Lower leg skin (tissue), 3 donors: Measurements from ENCODE around the gene ABHD17B.

Source experiments
- CTCF ChIP-seq, 3 donors: fragments of 450-650 bp; IDR thresholded peaks; one replicate each; pipeline ENCODE4 v1.5.1; 2016; ENCODE audit warnings: antibody characterized with exemption in 3 of 3, mild to moderate bottlenecking in 3 of 3, moderate library complexity in 2 of 3
- POLR2A ChIP-seq, 2 donors: fragments of 450-650 bp; IDR thresholded peaks; one replicate each; pipeline ENCODE4 v1.6.1; 2016 to 2017; ENCODE audit warnings: antibody characterized with exemption in 2 of 2, mild to moderate bottlenecking in 1 of 2, moderate library complexity in 1 of 2

GRCh38 chr9:71816916-71817451 is 94.0 kb downstream of the ABHD17B start:
- TF ChIP-seq CTCF (IDR thresholded peaks at IDR 0.05) (no peak), POLR2A (IDR thresholded peaks at IDR 0.05) (no peak)
